KOPT-K1 (cell line): ENCODE results near the gene PLXNB2.

Source experiments
- H3K27ac ChIP-seq: fragments of 200-600 bp; sonication (generic); 2 replicates; pipeline ENCODE4 v1.5.1; 2016; ENCODE audit warnings: antibody characterized with exemption, mild to moderate bottlenecking, low read depth, low read length; ENCODE audit not compliant: poor library complexity, severe bottlenecking
- H3K36me3 ChIP-seq: fragments of 200-600 bp; sonication (generic); 2 replicates; pipeline ENCODE4 v1.5.1; 2017; ENCODE audit warnings: antibody characterized with exemption, mild to moderate bottlenecking, low read length, moderate library complexity; ENCODE audit not compliant: insufficient read depth
- H3K9me3 ChIP-seq: fragments of 200-600 bp; sonication (generic); 2 replicates; pipeline ENCODE4 v1.5.1; 2017; ENCODE audit warnings: antibody characterized with exemption, low read length, mild to moderate bottlenecking; ENCODE audit not compliant: insufficient read depth, poor library complexity, severe bottlenecking

PLXNB2 gene

DNA sequence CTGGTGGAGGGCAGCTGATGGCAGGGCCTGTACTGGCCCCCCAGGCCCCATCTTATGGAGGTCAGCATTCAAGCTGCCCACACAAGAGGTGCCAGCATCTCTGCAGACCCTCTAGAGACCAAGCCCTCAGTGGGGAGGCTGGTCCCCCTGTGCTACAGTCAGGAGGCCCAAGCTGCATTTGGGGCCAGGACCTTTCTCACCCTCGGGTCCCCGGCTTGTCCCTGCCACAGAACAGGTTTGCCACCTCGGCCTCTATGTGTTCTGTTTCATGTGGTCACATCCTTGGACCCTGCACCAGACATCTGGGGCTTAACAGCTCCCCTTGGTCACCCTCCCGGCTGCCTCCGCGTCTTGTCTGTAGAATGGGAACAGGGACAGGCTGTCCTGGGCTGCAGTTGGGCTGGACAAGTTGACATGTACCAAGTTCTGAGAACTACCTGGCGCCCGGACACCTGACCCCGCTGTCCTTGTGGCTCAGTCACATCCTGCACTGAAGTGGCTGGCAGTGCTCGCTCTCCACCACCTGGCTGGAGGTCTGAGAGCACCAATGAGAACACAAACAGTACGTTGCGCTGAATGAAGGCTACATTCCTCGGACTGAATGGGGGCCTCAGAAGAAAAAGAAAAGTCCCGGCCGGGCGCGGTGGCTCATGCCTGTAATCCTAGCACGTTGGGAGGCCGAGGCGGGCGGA, 2.7 kb upstream of the PLXNB2 start:
- Histone ChIP-seq H3K27ac (no peak overlapping the region), H3K9me3 (no peaks in the 10 kb centered on the region), H3K36me3 (no peaks in the 10 kb centered on the region)

- no peaks in the 10 kb centered on the region for H3K9me3 ChIP-seq
- no peaks in the 10 kb centered on the region for H3K36me3 ChIP-seq
- H3K27ac ChIP-seq: no peak overlapping the region
Observed at GRCh38 chr22:50309601-50309991, 2.1 kb upstream of the PLXNB2 start.

GRCh38 chr22:50308986-50309600, 1.6 kb upstream of the PLXNB2 start:
- Histone ChIP-seq H3K9me3 (no peaks in the 10 kb centered on the region), H3K27ac (no peak overlapping the region), H3K36me3 (no peaks in the 10 kb centered on the region)

GRCh38 chr22:50308597-50308935, 1.1 kb upstream of the PLXNB2 start:
- no peaks in the 10 kb centered on the region for H3K9me3 ChIP-seq

GRCh38 chr22:50307890-50308596, 597 bp upstream of the PLXNB2 start:
- no peaks in the 10 kb centered on the region for H3K36me3 ChIP-seq
- no peak overlapping the region for H3K27ac ChIP-seq
- no peaks in the 10 kb centered on the region for H3K9me3 ChIP-seq

More at GRCh38 chr22:50308597-50308935, 1.1 kb upstream of the PLXNB2 start:
- Histone ChIP-seq H3K36me3 (no peaks in the 10 kb centered on the region), H3K27ac (no peak overlapping the region)

DNA sequence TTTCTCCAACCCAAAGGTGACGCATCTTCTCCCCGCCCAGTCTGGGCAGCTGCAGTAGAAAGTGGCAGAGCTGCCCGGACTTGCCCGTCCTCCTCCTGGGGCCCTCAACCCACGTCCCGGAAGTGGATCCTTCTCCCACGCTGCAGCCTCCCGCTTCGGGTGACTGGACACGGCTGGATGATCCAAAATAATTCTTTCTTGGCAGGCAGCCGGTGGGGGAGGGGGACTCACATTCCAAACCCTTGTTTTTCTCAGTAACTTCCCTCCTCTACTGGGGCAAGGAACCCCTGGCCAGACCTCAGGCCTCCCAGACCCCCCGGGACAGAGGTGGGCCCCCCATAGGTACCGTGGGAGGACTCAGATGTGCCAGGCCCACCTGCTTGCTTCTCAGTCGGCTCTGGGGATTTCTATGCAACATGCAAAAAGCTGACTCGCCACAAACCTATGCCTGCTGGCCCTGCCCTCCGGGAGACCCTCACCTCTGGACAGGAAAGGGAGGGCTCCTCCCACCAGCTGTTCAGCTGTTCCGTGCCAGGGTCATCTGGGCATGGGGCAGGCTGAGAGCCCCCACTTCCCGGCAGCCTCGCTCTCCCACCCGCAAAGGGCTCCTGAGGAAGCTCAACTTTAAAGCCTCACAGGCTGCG, 1.4 kb downstream of the PLXNB2 start:
- no peaks in the 10 kb centered on the region for H3K9me3 ChIP-seq
- H3K36me3 ChIP-seq: no peaks in the 10 kb centered on the region
- H3K27ac ChIP-seq: no peak overlapping the region

GRCh38 chr22:50305393-50305922, 2.0 kb downstream of the PLXNB2 start:
- Histone ChIP-seq H3K9me3 (no peaks in the 10 kb centered on the region), H3K36me3 (no peaks in the 10 kb centered on the region), H3K27ac (no peak overlapping the region)

DNA sequence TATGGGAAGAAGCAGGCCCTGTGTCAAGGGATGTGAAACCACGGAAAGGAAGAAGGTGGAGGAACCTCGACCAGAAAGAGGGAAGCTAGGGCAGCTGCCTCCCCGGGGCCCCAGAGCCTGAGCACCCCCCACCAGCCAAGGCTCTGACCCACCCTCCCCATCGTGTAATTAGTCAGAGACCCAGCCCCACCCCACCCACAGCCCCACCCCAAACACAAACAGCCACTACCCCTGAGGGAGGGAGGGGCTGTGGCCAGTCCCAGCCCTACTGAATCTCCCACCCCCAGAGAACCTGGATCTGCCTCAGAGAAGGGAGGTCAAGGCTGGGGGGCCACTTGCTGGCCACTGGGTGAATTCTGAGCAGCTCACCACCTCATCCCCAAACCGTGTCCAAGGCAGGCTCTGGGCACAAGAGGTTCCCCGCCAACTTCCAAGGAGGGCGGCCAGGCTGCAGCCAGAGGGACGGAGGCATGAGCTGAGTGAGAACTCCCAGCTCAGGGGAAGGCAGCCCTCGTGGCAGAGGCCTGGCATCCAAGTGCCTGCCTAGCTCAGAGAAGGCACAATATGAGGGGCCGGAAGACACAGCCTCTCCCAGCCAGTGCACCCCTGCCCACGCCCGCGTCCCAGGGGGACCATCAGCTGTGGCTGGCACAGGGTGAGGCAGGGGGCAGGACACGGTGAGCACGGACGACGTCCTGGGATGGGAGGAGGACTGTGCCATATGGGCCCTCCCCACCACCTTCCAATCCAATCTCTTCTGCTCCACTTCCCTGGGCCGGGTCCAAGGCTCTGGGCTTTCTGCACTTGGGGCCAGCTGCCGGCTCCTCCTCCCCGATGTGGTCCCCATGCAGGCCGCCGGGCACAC, 2.7 kb downstream of the PLXNB2 start:
- no peaks in the 10 kb centered on the region for H3K36me3 ChIP-seq
- H3K27ac ChIP-seq: no peak overlapping the region
- no peaks in the 10 kb centered on the region for H3K9me3 ChIP-seq

- Histone ChIP-seq H3K27ac (no peak overlapping the region), H3K36me3 (no peaks in the 10 kb centered on the region), H3K9me3 (no peaks in the 10 kb centered on the region)
Observed at GRCh38 chr22:50303848-50304527, 3.5 kb downstream of the PLXNB2 start.

DNA sequence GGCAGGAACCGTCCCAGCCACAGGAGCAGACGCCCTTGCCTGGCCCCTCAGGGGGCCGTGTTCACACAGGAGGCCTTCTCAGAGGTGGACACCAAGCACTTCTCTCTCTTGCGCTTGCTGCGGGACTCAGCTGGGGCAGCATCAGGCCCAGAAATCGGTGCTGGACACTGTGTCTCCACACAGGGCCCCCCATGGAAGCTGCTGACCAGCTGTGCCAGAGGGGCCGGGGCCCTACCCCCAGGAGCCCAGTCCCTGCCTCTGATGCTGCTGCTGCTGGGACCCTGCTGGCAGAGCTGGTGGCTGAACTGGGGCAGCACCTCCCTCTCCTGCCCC, 4.0 kb downstream of the PLXNB2 start:
- Histone ChIP-seq H3K27ac (peak overlapping the region; percentile 13), H3K36me3 (no peaks in the 10 kb centered on the region), H3K9me3 (no peaks in the 10 kb centered on the region)

DNA sequence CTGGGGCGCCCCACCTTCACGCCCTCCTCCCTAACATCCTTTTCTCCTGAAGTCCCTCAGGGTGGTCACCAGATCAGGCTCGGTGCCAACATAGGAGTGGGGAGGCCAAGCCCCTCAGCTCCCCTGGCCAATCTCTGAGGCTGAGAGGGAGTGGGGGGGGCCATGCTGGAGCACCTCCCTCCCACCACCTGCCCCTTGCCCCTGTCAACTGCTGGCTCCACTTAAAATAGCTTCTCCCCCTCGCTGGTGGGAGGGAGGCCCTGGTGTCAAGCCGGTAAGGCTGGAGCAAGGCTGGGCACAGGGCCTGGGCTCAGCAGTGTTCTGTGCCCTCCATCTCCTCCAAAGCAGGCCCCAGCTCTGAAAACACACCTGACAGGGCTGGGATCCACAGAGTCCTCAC, 4.9 kb downstream of the PLXNB2 start:
- Histone ChIP-seq H3K27ac (no peak overlapping the region), H3K36me3 (no peaks in the 10 kb centered on the region), H3K9me3 (no peaks in the 10 kb centered on the region)

GRCh38 chr22:50302041-50302541, 5.4 kb downstream of the PLXNB2 start:
- no peaks in the 10 kb centered on the region for H3K9me3 ChIP-seq
- H3K36me3 ChIP-seq: no peaks in the 10 kb centered on the region
- H3K27ac ChIP-seq: no peak overlapping the region

- Histone ChIP-seq H3K36me3 (no peaks in the 10 kb centered on the region), H3K27ac (no peak overlapping the region), H3K9me3 (no peaks in the 10 kb centered on the region)
Observed at GRCh38 chr22:50301581-50301991, 5.9 kb downstream of the PLXNB2 start.
